Activated B cell treated with CpG ODN at 0.5 μM for 24 hours (primary cell): Measurements from ENCODE around the gene AGTRAP. TPM values are rescaled to one million over a fixed set of nuclear protein-coding genes. Genes with fewer than 3 reads are reported as not detected.

ENCODE experiments used
- ATAC-seq: fragments of 200-7000 bp; cut with Tn5 transposase; one replicate; pipeline ENCODE4 v1.10.0; 2021; ENCODE audit warnings: low read depth, mild to moderate bottlenecking, moderate library complexity
- CTCF ChIA-PET: fragments of 350-600 bp; sonication (Branson Sonifier 250); formaldehyde crosslinking; loops from one replicate; lab custom pipeline; 2021; ENCODE audit warnings: antibody characterized with exemption; lab: Charles Lee
- POLR2A ChIA-PET: fragments of 350-600 bp; sonication (Branson Sonifier 250); formaldehyde crosslinking; loops from one replicate; lab custom pipeline; 2021; ENCODE audit warnings: antibody characterized with exemption; lab: Charles Lee
- DNase-seq: peaks from one replicate; pipeline ENCODE4 v3.0.0; 2022
- H3K27ac Mint-ChIP-seq: one replicate; pipeline ENCODE4 v1.8.0; 2020; ENCODE audit warnings: mixed read lengths
- H3K27me3 Mint-ChIP-seq: one replicate; pipeline ENCODE4 v1.8.0; 2021; ENCODE audit warnings: mixed read lengths
- H3K36me3 Mint-ChIP-seq: one replicate; pipeline ENCODE4 v1.8.0; 2021; ENCODE audit warnings: low read depth, mixed read lengths
- H3K4me1 Mint-ChIP-seq: one replicate; pipeline ENCODE4 v1.8.0; 2021; ENCODE audit warnings: mixed read lengths
- H3K4me3 Mint-ChIP-seq: one replicate; pipeline ENCODE4 v1.8.0; 2020; ENCODE audit warnings: mild to moderate bottlenecking, mixed read lengths
- H3K9me3 Mint-ChIP-seq: one replicate; pipeline ENCODE4 v1.8.0; 2020; ENCODE audit warnings: mixed read lengths
- CTCF ChIP-seq: fragments of 200-600 bp; IDR thresholded peaks from one replicate; pipeline ENCODE4 v1.8.0; 2022; ENCODE audit warnings: antibody characterized with exemption, mild to moderate bottlenecking
- intact Hi-C: fragments of 100-400 bp; cut with micrococcal nuclease; formaldehyde crosslinking; loops from one replicate; pipeline ENCODE4 v1.15.1; 2024
- total RNA-seq: library from RNA; stranded (reverse); gene quantifications from 2 replicates; pipeline ENCODE4 v1.2.3, GENCODE V29; 2022

Gene AGTRAP
- total RNA-seq, 1 donor from 2014 or later: 13.9 TPM

GRCh38 chr1:11787251-11787803 is 51.4 kb downstream of the AGTRAP start:
- CTCF ChIA-PET: interaction anchor here (0.8 to 1.5 kb wide), 3 partner anchors 9 to 244 kb away, joined by 3 to 5 read pairs (median 4); no protein-coding TSS in a partner anchor
- H3K27ac Mint-ChIP-seq: peak overlapping the region; percentile 30
- intact Hi-C loops: loop anchor here (10.0 kb wide), 1 partner anchor 47 kb away; no protein-coding TSS in a partner anchor
- ATAC-seq (no peak), DNase-seq (no peak)
- no peaks in the 10 kb centered on the region for H3K27me3 Mint-ChIP-seq
- H3K9me3 Mint-ChIP-seq: no peaks in the 10 kb centered on the region
- POLR2A ChIA-PET: interaction anchor here (1.1 to 4.3 kb wide), 2 partner anchors 16 to 121 kb away, joined by 6 to 17 read pairs; no protein-coding TSS in a partner anchor
- peaks cover 27% of the 10 kb centered on the region for H3K36me3 Mint-ChIP-seq
- H3K4me3 Mint-ChIP-seq: no peak overlapping the region
- peaks cover 38% of the 10 kb centered on the region for H3K4me1 Mint-ChIP-seq
- no peak for TF ChIP-seq CTCF

GRCh38 chr1:11787804-11788436 is 52.0 kb downstream of the AGTRAP start:
- H3K9me3 Mint-ChIP-seq: no peaks in the 10 kb centered on the region
- H3K4me1 Mint-ChIP-seq: peaks cover 39% of the 10 kb centered on the region
- no peak for ATAC-seq
- TF ChIP-seq CTCF: no peak
- H3K27me3 Mint-ChIP-seq: no peaks in the 10 kb centered on the region
- no peak for DNase-seq
- POLR2A ChIA-PET: interaction anchor here (1.4 to 4.3 kb wide), 2 partner anchors 19 to 121 kb away, joined by 4 to 17 read pairs; partner anchors contain the start of gene CLCN6
- intact Hi-C loops: loop anchor here (10.0 kb wide), 1 partner anchor 47 kb away; no protein-coding TSS in a partner anchor
- H3K36me3 Mint-ChIP-seq: peaks cover 32% of the 10 kb centered on the region
- peak overlapping the region; percentile 30 for H3K27ac Mint-ChIP-seq
- CTCF ChIA-PET: interaction anchor here (0.8 to 1.5 kb wide), 3 partner anchors 8 to 243 kb away, joined by 3 to 5 read pairs (median 4); no protein-coding TSS in a partner anchor
- H3K4me3 Mint-ChIP-seq: no peak overlapping the region

GRCh38 chr1:11788549-11789053 is 52.7 kb downstream of the AGTRAP start:
- H3K4me3 Mint-ChIP-seq: no peak overlapping the region
- ChIA-PET CTCF (interaction anchor here (0.8 to 1.5 kb wide), 3 partner anchors 8 to 242 kb away, joined by 3 to 5 read pairs (median 4); no protein-coding TSS in a partner anchor), POLR2A (interaction anchor here (0.5 to 4.3 kb wide), 5 partner anchors 18 to 413 kb away, joined by 3 to 18 read pairs (median 5); partner anchors contain the start of gene CLCN6)
- no peak for DNase-seq
- H3K9me3 Mint-ChIP-seq: no peaks in the 10 kb centered on the region
- H3K36me3 Mint-ChIP-seq: peaks cover 34% of the 10 kb centered on the region
- H3K4me1 Mint-ChIP-seq: peaks cover 39% of the 10 kb centered on the region
- no peak for TF ChIP-seq CTCF
- intact Hi-C loops: loop anchor here (10.0 kb wide), 1 partner anchor 46 kb away; no protein-coding TSS in a partner anchor
- no peaks in the 10 kb centered on the region for H3K27me3 Mint-ChIP-seq
- no peak for ATAC-seq
- H3K27ac Mint-ChIP-seq: no peak overlapping the region

- no peak for ATAC-seq
- CTCF ChIA-PET: no interaction called here
Observed at GRCh38 chr1:11789126-11790067, 53.5 kb downstream of the AGTRAP start.

More at GRCh38 chr1:11789126-11790067, 53.5 kb downstream of the AGTRAP start:
- TF ChIP-seq CTCF: no peak
- Mint-ChIP-seq H3K9me3 (no peaks in the 10 kb centered on the region), H3K27ac (no peak overlapping the region), H3K4me3 (no peak overlapping the region), H3K4me1 (peaks cover 36% of the 10 kb centered on the region), H3K27me3 (no peaks in the 10 kb centered on the region), H3K36me3 (peaks cover 41% of the 10 kb centered on the region)
- intact Hi-C loops: loop anchor here (10.0 kb wide), 1 partner anchor 45 kb away; no protein-coding TSS in a partner anchor
- POLR2A ChIA-PET: interaction anchor here (0.5 to 1.4 kb wide), 3 partner anchors 17 to 125 kb away, joined by 3 to 5 read pairs (median 4); partner anchors contain the start of gene CLCN6
- no peak for DNase-seq
